ENCODE measurements around the gene ALDH1A3. TPM values are rescaled to one million over a fixed set of nuclear protein-coding genes. Genes with fewer than 3 reads are reported as not detected.

Gene ALDH1A3
- total and polyA plus RNA-seq, 2 of the 13 experiments (the other 11 are each of a cell fraction or from before 2014, with no cell fraction given), result not detected

- TF ChIP-seq NRL (CRISPR knock-in tag; IDR thresholded peaks at IDR 0.05; ENCODE audit: borderline replicate concordance), result no peak
- TF ChIP-seq SALL2 (CRISPR knock-in tag; IDR thresholded peaks at IDR 0.05), result no peak
- no peak for TF ChIP-seq ZFYVE20 (CRISPR knock-in tag; IDR thresholded peaks at IDR 0.05; ENCODE audit: borderline replicate concordance, low read depth)
- no peak for TF ChIP-seq ISL2 (CRISPR knock-in tag; IDR thresholded peaks at IDR 0.05)
- TF ChIP-seq RFX1 (IDR thresholded peaks at IDR 0.05), result no peak
- TF ChIP-seq ZNF564 (CRISPR knock-in tag; IDR thresholded peaks at IDR 0.05), result no peak
- TF ChIP-seq HOXD1 (CRISPR knock-in tag; IDR thresholded peaks at IDR 0.05), result no peak
- TF ChIP-seq ELF3 (CRISPR knock-in tag; IDR thresholded peaks at IDR 0.05), result no peak
- no peak for TF ChIP-seq ZNF776 (CRISPR knock-in tag; IDR thresholded peaks at IDR 0.05)
Observed at GRCh38 chr15:100877551-100877950, 2.1 kb upstream of the ALDH1A3 start (continued).

GRCh38 chr15:100878130-100878529, 1.5 kb upstream of the ALDH1A3 start:
- no peak overlapping the region for H2AFZ ChIP-seq (ENCODE audit: low read length)
- ATAC-seq, result no peak
- H3K4me3 ChIP-seq (replicated peaks in 1 of 3; ENCODE audit: insufficient read depth in 1 of 3, low read depth in 2 of 3, low read length in 3 of 3), result no peak overlapping the region
- H3K4me1 ChIP-seq (ENCODE audit: insufficient read depth, low read length), result no peaks in the 10 kb centered on the region
- H3K9ac ChIP-seq (ENCODE audit: insufficient read depth, low read depth, low read length), result no peak overlapping the region
- POLR2A ChIA-PET, result no interaction called here
- no peak for TF ChIP-seq RFXAP (CRISPR knock-in tag; IDR thresholded peaks at IDR 0.05; ENCODE audit: borderline replicate concordance)
- no peak for TF ChIP-seq IKZF4 (CRISPR knock-in tag; IDR thresholded peaks at IDR 0.05; ENCODE audit: borderline replicate concordance, low read depth, not compliant biosample characterization)
- TF ChIP-seq ZBTB26 (CRISPR knock-in tag; IDR thresholded peaks at IDR 0.05; ENCODE audit: borderline replicate concordance), result no peak
- TF ChIP-seq PRMT3 (CRISPR knock-in tag; IDR thresholded peaks at IDR 0.05; ENCODE audit: borderline replicate concordance, low read depth), result no peak
- TF ChIP-seq MXD4 (CRISPR knock-in tag; IDR thresholded peaks at IDR 0.05), result no peak
- no peak for TF ChIP-seq SMAD3 (CRISPR knock-in tag; IDR thresholded peaks at IDR 0.05)
- WGBS (ENCODE audit: low lambda C conversion rate), result 10% methylated on average over 4 of the region's 11 CpGs
- no peaks in the 10 kb centered on the region for H4K20me1 ChIP-seq (ENCODE audit: insufficient read depth, low read length)
- H3K27ac ChIP-seq (ENCODE audit: extremely low read length, insufficient read depth, low read length), result no peak overlapping the region
- intact Hi-C loops (cut with micrococcal nuclease; ENCODE audit: unreplicated experiment), result no loop called here
- H3K36me3 ChIP-seq (replicated peaks in 1 of 2; ENCODE audit: control insufficient read depth in 1 of 2, insufficient read depth in 2 of 2, low read length in 2 of 2), result no peaks in the 10 kb centered on the region
- no peak for FAIRE-seq
- H3K79me2 ChIP-seq (ENCODE audit: insufficient read depth, low read length), result no peaks in the 10 kb centered on the region
- BruUV-seq (replicated peaks), result no TSS peak
- no peak for DNase-seq (ENCODE audit: low spot score)
- CTCF ChIA-PET (ENCODE audit: low intra/inter-chr PET ratio, low total read pairs), result no interaction called here
- in situ Hi-C loops (cut with HindIII; ENCODE audit: extremely low pct_ligation_motif_present, low pct_unique_long_range_greater_than_20kb), result no loop called here
- H3K9me3 ChIP-seq (ENCODE audit: low read length), result no peaks in the 10 kb centered on the region
- peaks cover 3 to 46% of the 10 kb centered on the region in 2 experiments; a peak in 4 of 5 replicates for H3K27me3 ChIP-seq (ENCODE audit: control insufficient read depth in 1 of 2, insufficient read depth in 2 of 2, low read length in 2 of 2)
- H3K4me2 ChIP-seq (ENCODE audit: low read depth, low read length), result no peak overlapping the region
